ENCODE results near the gene CBLB. TPM values are rescaled to one million over a fixed set of nuclear protein-coding genes. Genes with fewer than 3 reads are reported as not detected.

CBLB gene
- total RNA-seq, 4 donors from 2014 or later: 91.2 to 173 (median 158) TPM

DNA sequence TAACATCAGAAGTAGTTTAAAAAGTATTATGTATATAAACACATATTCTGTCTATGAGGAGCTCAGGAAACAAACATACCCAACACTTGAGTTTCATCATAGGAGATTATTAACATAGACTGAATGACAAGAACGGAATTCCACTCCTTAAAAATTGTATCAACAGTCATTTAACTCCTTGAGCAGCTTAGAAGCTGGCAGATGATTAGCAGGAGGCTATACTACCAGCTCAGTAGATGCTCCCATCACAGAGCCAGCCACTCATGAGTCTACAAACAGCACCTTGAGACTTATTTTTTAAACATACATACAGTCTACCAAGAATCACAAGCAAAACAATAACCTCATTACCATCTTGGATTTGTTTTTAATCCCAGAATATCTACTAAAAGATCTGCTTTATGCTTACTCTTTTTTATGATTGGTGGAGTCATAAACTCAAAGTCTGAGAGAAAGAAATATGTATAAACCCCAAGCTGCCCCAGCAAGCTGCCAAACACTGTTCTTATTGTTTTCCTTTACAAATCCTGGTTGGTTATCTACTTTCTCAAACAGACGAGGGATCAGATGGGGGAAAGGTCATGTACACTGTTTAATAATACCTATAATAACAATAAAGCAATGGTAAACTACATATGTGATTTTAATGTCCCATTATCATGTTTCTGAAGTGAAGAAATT is 59.5 kb downstream of the CBLB start:
- TF ChIP-seq, protein P1, sequence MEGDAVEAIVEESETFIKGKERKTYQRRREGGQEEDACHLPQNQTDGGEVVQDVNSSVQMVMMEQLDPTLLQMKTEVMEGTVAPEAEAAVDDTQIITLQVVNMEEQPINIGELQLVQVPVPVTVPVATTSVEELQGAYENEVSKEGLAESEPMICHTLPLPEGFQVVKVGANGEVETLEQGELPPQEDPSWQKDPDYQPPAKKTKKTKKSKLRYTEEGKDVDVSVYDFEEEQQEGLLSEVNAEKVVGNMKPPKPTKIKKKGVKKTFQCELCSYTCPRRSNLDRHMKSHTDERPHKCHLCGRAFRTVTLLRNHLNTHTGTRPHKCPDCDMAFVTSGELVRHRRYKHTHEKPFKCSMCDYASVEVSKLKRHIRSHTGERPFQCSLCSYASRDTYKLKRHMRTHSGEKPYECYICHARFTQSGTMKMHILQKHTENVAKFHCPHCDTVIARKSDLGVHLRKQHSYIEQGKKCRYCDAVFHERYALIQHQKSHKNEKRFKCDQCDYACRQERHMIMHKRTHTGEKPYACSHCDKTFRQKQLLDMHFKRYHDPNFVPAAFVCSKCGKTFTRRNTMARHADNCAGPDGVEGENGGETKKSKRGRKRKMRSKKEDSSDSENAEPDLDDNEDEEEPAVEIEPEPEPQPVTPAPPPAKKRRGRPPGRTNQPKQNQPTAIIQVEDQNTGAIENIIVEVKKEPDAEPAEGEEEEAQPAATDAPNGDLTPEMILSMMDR (IDR thresholded peaks at IDR 0.05; ENCODE audit: low read depth): no peak

DNA sequence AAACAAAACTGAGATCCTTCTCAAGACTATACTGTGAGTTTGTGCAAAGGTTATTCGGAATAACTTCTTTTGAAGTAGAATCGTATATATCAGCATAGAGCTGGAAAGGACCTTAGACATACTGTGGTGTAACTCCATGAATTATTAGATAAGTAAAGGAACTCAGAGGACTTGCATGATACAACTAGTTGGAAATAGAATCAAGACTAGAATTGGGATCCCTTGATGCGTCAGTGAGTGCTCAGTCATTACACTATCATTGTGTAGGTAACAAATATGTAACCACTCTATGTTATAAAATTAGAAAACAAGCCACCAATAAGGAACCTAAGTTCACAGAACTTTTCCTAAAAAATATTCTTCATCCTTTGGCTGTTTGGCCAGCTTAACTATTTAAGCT is 61.1 kb downstream of the CBLB start:
- TF ChIP-seq, protein P1 (IDR thresholded peaks at IDR 0.05; ENCODE audit: low read depth): no peak

GRCh38 chr3:105807146-105807545 is 61.7 kb downstream of the CBLB start:
- TF ChIP-seq, protein P1 (IDR thresholded peaks at IDR 0.05; ENCODE audit: low read depth): no peak

- TF ChIP-seq, protein P1 (IDR thresholded peaks at IDR 0.05; ENCODE audit: low read depth): no peak
Observed at GRCh38 chr3:105806359-105806758, 62.5 kb downstream of the CBLB start.

DNA sequence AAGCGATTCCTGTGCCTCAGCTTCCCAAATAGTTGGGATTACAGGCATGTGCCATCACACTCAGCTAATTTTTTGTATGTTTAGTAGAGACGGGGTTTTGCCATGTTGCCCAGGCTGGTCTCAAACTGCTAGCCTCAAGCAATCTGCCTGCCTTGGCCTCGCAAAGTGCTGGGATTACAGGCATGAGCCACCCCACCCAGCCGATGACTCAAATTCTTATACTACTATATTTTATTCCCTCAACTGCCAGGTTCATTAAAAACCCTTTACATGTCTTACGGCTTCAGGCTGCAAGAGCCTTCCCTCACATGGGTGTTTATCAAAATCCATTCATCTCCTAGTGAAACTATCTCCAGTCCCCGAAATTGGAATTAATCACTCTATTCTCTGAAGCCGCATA is 63.4 kb downstream of the CBLB start:
- TF ChIP-seq, protein P1 (IDR thresholded peaks at IDR 0.05; ENCODE audit: low read depth): no peak

DNA sequence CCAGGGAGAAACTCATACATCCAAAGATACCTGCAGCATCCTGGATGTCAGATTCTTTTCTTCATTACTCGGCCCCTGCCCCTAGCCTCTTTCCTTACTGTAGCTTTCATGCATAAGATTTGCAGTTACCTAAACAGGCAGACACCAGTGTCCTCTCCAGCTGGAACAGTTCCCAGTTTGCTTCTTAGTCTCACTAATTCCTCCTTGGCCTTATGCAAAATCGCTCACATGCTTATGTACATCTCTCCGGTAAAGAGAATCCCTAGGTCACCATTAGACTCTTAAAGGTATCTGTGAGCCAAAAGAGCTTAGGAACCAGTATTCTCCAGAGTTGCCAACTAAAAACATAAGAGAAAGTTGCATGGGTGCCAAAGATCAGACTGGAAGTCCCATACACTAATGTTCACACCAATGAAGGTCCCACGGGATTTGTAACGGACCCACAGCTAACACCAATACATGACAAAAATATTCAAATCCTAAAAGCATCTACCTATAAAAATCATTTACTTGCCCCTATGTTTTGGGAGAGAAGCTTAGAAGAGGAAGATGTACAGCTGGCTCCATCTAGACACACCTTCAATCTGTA is 66.6 kb downstream of the CBLB start:
- TF ChIP-seq, protein P1 (IDR thresholded peaks at IDR 0.05; ENCODE audit: low read depth): no peak

DNA sequence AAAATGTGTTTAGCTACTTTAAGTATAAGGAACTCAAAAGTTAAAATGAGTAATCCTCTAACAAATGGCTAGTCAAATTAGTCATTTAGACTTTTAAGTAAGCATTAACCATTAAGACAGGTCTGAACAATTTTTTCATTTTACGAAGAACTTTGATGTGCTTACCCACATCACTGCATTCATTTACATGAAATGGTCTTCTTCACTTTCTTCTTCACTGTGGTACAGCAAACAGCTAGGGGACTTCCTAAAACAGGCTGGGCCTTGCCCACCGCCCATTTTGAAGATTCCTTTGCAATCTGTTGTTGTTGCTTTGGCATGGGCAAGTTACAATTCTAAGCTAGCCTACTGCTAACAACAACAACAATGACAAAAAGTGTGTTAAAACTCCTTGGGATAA is 67.4 kb downstream of the CBLB start:
- TF ChIP-seq, protein P1 (IDR thresholded peaks at IDR 0.05; ENCODE audit: low read depth): no peak
